Aorta (tissue), 5 donors: ENCODE results near the gene ADCK2. TPM values are rescaled to one million over a fixed set of nuclear protein-coding genes. Genes with fewer than 3 reads are reported as not detected.
"Not testable (repeated sequence)": the region's sequence is repeated elsewhere in the genome, so short reads cannot be mapped to it uniquely, and the experiment has no call there.

Experiments
- ATAC-seq: fragments of 200-7000 bp; cut with Tn5 transposase; one replicate; pipeline ENCODE4 v1.9.1; 2022; ENCODE audit warnings: moderate library complexity; ENCODE audit not compliant: low FRiP score
- DNase-seq, 2 donors: peaks; one replicate each; pipeline ENCODE4 v3.0.0-alpha.2; 2020
- H3K27ac ChIP-seq, 2 donors: one replicate each; pipeline ENCODE4 v1.5.1; 2013; ENCODE audit warnings: low read length in 2 of 2, mild to moderate bottlenecking in 2 of 2, moderate library complexity in 2 of 2, control low read depth in 1 of 2, inconsistent platforms in 1 of 2, low read depth in 1 of 2
- H3K27me3 ChIP-seq, 2 donors: one replicate each; pipeline ENCODE4 v1.6.1; 2013; ENCODE audit warnings: control low read depth in 1 of 2, low read length in 1 of 2, mild to moderate bottlenecking in 1 of 2, moderate library complexity in 1 of 2; ENCODE audit not compliant: insufficient read depth in 2 of 2, control insufficient read depth in 1 of 2
- H3K36me3 ChIP-seq, 2 donors: one replicate each; pipeline ENCODE4 v1.6.1; 2013; ENCODE audit warnings: control low read depth in 1 of 2, low read length in 1 of 2, mild to moderate bottlenecking in 1 of 2; ENCODE audit not compliant: insufficient read depth in 2 of 2, control insufficient read depth in 1 of 2
- H3K4me1 ChIP-seq, 2 donors: one replicate each; pipeline ENCODE4 v1.6.1; 2013; ENCODE audit warnings: low read length in 2 of 2, control low read depth in 1 of 2, mild to moderate bottlenecking in 1 of 2, moderate library complexity in 1 of 2; ENCODE audit not compliant: insufficient read depth in 2 of 2, control insufficient read depth in 1 of 2
- H3K4me3 ChIP-seq, 2 donors: one replicate each; pipeline ENCODE4 v1.5.1; 2013; ENCODE audit warnings: low read length in 2 of 2, control low read depth in 1 of 2, mild to moderate bottlenecking in 1 of 2
- H3K9me3 ChIP-seq: one replicate; pipeline ENCODE4 v1.6.1; 2013; ENCODE audit warnings: mild to moderate bottlenecking, low read length; ENCODE audit not compliant: control insufficient read depth
- WGBS, 2 donors: extraction: QIAGEN DNeasy Blood & Tissue Kit; methylation state at CpG; one replicate each; pipeline ENCODE4 v1.1.7; 2013; 5-methylcytosine and 5-hydroxymethylcytosine counted together
- intact Hi-C, 2 donors: fragments of 100-400 bp; cut with DNase I; formaldehyde crosslinking; loops; one replicate each; pipeline versions ENCODE4 v1.14.2 to v1.15.0; 2022
- polyA plus RNA-seq, 2 donors: library from polyadenylated mRNA; stranded (reverse); fragments of 200-250 nt; gene quantifications; one replicate each; pipeline ENCODE4 v1.2.3, GENCODE V29; 2013
- total RNA-seq, 2 donors: library from RNA; stranded (reverse); fragmentation: NEBNext Ultra II Directional; extraction: Animal tissue kit (Norgen Biotek cat#: 25700); gene quantifications; one replicate each; pipeline ENCODE4 v1.2.1, GENCODE V29; 2021
- donor health status: healthy with polysubstance abuse.
- donor health status: Bipolar disorder and iron deficiency.
- donor health status: DM: no; HTN: no; CAD: no.
- donor health status: DM: no; HTN: no; CAD: no.
- donor health status: DM: yes; HTN: yes; CAD: no.

Gene ADCK2
- total and polyA plus RNA-seq, 4 donors = 10.9 to 15.8 (median 13.9) TPM

DNA sequence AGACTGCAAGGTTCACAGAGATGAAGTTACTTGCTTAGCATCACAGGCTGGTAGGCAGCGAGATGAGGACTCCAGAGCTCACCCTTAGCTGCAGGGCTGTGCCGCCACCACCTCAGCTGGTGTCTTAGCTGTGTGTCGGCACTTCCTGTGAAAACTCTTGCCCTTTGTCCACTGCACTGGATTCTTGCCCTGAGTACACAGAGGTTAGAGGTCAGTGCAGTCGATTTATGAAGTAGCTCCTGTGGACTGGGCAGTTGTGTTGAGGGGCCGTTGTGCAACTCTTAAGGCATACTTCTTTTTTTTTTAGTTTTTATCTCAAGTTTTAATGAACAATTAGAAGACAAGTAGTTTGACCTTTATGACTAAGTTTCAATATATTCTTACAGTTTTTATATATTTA lies 34.4 kb downstream of the ADCK2 start:
- peaks cover 2 to 4% of the 10 kb centered on the region in 2 donors for H3K36me3 ChIP-seq

DNA sequence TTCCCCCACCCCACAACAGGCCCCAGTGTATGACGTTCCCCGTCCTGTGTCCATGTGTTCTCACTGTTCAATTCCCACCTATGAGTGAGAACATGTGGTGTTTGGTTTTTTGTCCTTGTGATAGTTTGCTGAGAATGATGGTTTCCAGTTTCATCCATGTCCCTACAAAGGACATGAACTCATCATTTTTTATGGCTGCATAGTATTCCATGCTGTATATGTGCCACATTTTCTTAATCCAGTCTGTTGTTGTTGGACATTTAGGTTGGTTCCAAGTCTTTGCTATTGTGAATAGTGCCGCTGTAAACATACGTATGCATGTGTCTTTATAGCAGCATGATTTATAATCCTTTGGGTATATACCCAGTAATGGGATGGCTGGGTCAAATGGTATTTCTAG lies 36.0 kb downstream of the ADCK2 start:
- 97 to 98% methylated on average over 4 of the region's 4 CpGs for WGBS, 2 donors
- H3K27ac ChIP-seq, intact Hi-C loops, H3K27me3 ChIP-seq, H3K9me3 ChIP-seq, ATAC-seq, H3K4me1 ChIP-seq, H3K36me3 ChIP-seq, H3K4me3 ChIP-seq, DNase-seq: not testable (repeated sequence)

More for the DNA sequence above, 34.4 kb downstream of the ADCK2 start:
- H3K27ac ChIP-seq = no peak overlapping the region
- H3K9me3 ChIP-seq = no peaks in the 10 kb centered on the region
- no peak overlapping the region for H3K4me3 ChIP-seq
- H3K4me1 ChIP-seq = no peaks in the 10 kb centered on the region
- no peak for DNase-seq
- intact Hi-C loops = no loop called here
- WGBS, 2 donors = 82 to 86% methylated on average over 5 of the region's 5 CpGs
- no peaks in the 10 kb centered on the region for H3K27me3 ChIP-seq
- ATAC-seq = no peak

DNA sequence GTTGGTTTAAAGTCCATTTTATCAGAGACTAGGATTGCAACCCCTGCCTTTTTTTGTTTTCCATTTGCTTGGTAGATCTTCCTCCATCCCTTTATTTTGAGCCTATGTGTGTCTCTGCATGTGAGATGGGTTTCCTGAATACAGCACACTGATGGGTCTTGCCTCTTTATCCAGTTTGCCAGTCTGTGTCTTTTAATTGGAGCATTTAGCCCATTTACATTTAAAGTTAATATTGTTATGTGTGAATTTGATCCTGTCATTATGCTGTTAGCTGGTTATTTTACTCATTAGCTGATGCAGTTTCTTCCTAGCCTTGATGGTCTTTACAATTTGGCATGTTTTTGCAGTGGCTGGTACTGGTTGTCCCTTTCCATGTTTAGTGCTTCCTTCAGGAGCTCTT lies 39.6 kb downstream of the ADCK2 start:
- ATAC-seq, H3K27me3 ChIP-seq, H3K4me3 ChIP-seq, H3K27ac ChIP-seq, intact Hi-C loops, H3K9me3 ChIP-seq, H3K36me3 ChIP-seq, H3K4me1 ChIP-seq, DNase-seq: not testable (repeated sequence)

DNA sequence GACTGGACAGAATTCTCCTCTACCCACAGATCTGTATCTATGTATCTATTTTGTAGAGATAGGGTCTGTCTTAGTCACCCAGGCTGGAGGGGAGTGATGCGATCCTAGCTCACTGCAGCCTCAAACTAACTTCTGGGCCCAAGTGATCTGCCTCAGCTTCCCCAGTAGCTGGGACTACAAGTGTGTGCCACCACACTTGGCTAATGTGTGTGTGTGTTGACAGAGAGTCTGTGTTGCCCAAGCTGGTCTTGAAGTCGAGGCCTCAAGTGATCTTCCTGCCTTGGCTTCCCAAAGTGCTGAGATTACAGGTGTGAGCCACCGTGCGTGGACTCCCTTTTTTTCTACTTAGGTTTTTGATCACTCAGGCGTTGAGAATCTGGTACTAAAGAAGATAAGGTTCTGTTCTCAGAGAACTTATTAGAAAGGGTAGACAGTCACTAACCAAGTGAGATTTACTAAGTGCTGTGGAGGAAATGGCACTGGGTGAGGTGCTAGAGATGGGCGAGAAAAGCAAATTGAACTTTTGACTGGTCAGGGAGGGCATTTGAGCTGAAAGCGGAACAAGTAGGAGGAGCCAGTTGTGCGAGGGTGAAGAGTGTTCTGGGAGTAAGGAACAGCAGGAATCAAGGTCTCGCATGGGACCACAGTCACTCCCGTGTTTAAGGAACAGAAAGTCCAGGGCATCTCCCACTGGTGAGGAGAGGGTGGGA lies 41.7 kb downstream of the ADCK2 start:
- intact Hi-C loops = no loop called here

DNA sequence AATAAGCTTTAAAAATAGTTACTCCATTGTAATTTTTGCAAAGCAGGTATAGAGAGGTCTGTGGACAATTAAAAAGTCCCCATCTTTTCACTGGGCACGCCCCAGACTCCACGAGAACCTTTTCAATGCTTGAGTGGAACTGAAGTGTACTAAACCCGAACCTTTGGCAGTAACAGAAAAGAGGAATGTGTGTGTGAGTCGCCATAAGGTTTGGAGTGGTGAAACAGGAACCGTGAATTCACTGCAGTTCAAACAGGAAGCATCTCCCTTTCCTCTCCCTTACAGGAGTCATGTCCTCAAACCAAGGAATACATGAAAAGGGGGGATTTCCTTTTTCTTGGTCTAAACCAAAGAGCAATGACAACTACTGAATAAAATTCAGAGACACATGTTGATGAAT lies 47.0 kb downstream of the ADCK2 start:
- intact Hi-C loops = no loop called here
- no peak overlapping the region for H3K27ac ChIP-seq
- H3K36me3 ChIP-seq = no peaks in the 10 kb centered on the region
- WGBS, 2 donors = 70 to 75% methylated on average over 5 of the region's 5 CpGs
- no peaks in the 10 kb centered on the region for H3K27me3 ChIP-seq
- no peaks in the 10 kb centered on the region for H3K9me3 ChIP-seq
- ATAC-seq (no peak), DNase-seq (no peak)
- no peak overlapping the region for H3K4me3 ChIP-seq
- no peaks in the 10 kb centered on the region for H3K4me1 ChIP-seq

More for the DNA sequence above, 41.7 kb downstream of the ADCK2 start:
- Histone ChIP-seq H3K4me3 (no peak overlapping the region), H3K9me3 (peaks cover 2% of the 10 kb centered on the region), H3K36me3 (peaks cover 0 to 2% of the 10 kb centered on the region in 2 donors), H3K4me1 (no peaks in the 10 kb centered on the region), H3K27me3 (no peaks in the 10 kb centered on the region), H3K27ac (no peak overlapping the region)
- DNase-seq (no peak), ATAC-seq (no peak)
- 94 to 96% methylated on average over 10 of the region's 10 CpGs for WGBS, 2 donors

DNA sequence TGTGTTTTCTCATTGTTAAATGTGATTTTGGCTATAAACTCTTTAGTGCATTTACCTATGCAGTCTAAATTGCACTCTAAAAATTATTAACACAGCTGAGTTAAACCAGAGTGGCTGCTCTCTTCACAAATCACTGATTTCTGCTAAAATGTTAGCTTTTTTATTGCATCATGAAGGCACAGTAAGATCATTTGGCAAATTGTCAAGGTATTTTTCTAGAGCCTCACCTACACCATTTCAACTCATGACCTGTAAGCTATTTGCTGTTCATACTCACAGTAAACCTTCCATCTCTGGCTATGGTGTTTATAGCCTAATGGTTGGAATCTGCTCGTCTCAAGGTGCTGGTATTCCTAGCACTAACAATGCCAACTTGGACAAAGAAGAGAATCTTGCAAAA lies 49.5 kb downstream of the ADCK2 start:
- peaks cover 0 to 3% of the 10 kb centered on the region in 2 donors for H3K36me3 ChIP-seq
- ATAC-seq = no peak
- intact Hi-C loops = no loop called here
- WGBS, 2 donors = 89 to 97% methylated on average over 1 of the region's 1 CpG
- no peaks in the 10 kb centered on the region for H3K9me3 ChIP-seq
- no peaks in the 10 kb centered on the region for H3K27me3 ChIP-seq
- DNase-seq = no peak
- no peaks in the 10 kb centered on the region for H3K4me1 ChIP-seq
- H3K4me3 ChIP-seq = no peak overlapping the region
- no peak overlapping the region for H3K27ac ChIP-seq

DNA sequence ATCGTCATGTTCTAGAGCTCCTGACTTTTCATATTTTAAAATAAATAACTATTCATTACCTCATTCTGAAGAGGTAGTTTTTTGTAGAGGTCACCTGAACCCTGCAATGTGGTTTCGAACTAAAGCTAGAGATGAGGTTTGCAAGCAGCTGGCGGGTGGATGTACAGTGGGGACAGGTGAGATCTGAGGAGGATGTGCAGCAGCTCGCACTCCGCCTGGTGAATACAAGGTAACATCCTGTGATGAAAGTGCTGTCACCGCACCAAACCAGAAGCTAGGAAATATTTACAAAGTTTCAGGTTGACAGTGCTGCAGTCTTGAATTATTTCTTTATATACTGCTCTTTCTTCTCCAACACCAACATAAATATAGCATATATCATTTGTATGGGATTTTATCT lies 50.3 kb downstream of the ADCK2 start:
- Histone ChIP-seq H3K27me3 (no peaks in the 10 kb centered on the region), H3K27ac (no peak overlapping the region), H3K4me1 (no peaks in the 10 kb centered on the region), H3K9me3 (no peaks in the 10 kb centered on the region), H3K4me3 (no peak overlapping the region), H3K36me3 (peaks cover 0 to 3% of the 10 kb centered on the region in 2 donors)
- ATAC-seq = no peak
- intact Hi-C loops = no loop called here
- 95 to 99% methylated on average over 6 of the region's 6 CpGs for WGBS, 2 donors
- no peak for DNase-seq

DNA sequence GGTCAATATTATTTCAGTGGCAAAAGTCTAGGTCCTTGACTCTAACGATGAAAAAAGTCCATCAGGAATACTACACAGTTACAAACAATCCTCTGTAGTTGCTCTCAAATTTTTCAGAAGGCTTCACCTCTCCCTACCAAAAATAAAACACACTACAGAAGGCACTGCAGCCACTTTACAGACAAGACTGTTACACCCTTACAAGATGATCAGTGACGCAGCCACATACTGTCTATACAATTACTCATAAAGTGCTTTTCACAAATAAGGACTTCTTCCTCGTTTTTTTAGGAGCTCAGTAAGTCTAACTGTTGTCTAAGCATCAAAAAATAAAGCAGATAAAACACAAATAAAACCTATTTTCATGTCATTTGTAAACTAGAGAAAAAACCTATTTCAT lies 50.8 kb downstream of the ADCK2 start:
- DNase-seq = no peak
- H3K27me3 ChIP-seq = no peaks in the 10 kb centered on the region
- 85 to 90% methylated on average over 3 of the region's 3 CpGs for WGBS, 2 donors
- H3K36me3 ChIP-seq = peaks cover 0 to 3% of the 10 kb centered on the region in 2 donors
- H3K9me3 ChIP-seq = no peaks in the 10 kb centered on the region
- no peak overlapping the region for H3K27ac ChIP-seq
- no peak overlapping the region for H3K4me3 ChIP-seq
- intact Hi-C loops = no loop called here
- ATAC-seq = no peak
- no peaks in the 10 kb centered on the region for H3K4me1 ChIP-seq

DNA sequence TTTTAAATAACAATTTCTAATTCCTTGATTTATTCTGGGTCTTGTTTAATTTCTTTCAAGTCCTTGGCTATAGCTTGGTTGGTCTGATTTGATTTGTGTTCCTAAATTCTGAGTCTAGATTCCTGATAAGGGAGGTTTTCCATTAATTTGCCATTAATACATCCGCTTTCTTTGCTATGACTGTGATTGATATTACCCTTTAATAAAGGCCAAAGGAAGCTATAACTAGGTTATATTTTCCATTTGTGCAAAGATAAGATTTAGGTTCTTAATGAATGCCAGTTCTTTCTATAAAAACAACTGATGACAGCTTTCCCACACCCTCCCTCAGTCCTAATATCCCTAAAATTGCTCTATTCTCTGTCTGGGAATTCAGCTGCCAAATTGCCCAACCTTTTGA lies 52.0 kb downstream of the ADCK2 start:
- no peak for ATAC-seq
- 90 to 97% methylated on average over 1 of the region's 1 CpG for WGBS, 2 donors
- intact Hi-C loops = no loop called here
- H3K27ac ChIP-seq = no peak overlapping the region
- no peak overlapping the region for H3K4me3 ChIP-seq
- no peaks in the 10 kb centered on the region for H3K9me3 ChIP-seq
- H3K27me3 ChIP-seq = no peaks in the 10 kb centered on the region
- no peak for DNase-seq
- H3K4me1 ChIP-seq = no peaks in the 10 kb centered on the region
- peaks cover 0 to 3% of the 10 kb centered on the region in 2 donors for H3K36me3 ChIP-seq
